NCI-H460 (cell line): ENCODE measurements around the gene AP3D1. TPM values are rescaled to one million over a fixed set of nuclear protein-coding genes. Genes with fewer than 3 reads are reported as not detected.
"Not testable (repeated sequence)": the region's sequence is repeated elsewhere in the genome, so short reads cannot be mapped to it uniquely, and the experiment has no call there.

ENCODE experiments used
- DNase-seq: peaks from one replicate; pipeline ENCODE4 v3.0.0-alpha.2; 2016; ENCODE audit warnings: low read depth; ENCODE audit errors: extremely low read depth
- total RNA-seq: library from RNA; depleted of rRNA; stranded (reverse); fragments of >200 nt; shearing (Covaris generic); gene quantifications from 2 replicates; pipeline ENCODE4 v1.2.3, GENCODE V29; 2014

The AP3D1 gene
- total RNA-seq, 1 experiment from 2014 or later, result 67.6 TPM

DNA sequence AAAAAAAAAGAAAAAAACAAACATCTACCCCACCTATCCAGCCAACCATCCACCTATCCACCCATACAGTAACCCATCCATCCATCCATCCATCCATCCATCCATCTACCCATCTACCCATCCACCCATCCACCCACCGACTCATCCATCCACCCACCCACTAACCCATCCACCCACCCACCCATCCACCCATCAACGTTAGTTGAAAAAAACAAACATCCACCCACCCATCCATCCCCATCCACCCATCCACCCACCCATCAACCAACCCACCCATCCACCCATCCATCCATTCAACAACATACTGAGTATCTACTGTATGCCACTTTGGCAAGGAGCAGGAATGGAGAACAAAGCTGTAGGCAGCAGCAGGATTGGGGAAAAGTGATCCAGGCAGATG, 6.1 kb upstream of the AP3D1 start:
- no peak for DNase-seq

DNA sequence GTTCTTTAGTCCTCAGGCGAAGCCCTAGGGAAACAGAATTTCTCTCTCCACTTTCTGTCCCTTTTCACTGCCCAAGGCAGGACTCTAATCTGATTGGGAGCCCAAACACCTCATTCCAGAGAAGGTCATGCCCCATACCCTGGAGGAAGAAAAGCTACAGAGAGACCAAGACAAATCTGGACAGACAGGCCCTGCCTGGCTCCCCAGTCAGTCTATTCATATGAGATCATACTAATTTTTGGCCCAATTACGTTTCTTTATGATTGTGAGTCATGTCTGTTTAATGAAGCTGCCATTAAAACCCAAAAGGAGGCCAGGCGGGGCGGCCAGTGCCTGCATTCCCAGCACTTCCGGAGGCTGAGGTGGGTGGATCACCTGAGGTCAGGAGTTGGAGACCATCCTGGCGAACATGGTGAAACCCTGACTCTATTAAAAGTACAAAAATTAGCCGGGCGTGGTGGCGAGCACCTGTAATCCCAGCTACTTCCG, 3.3 kb upstream of the AP3D1 start:
- no peak for DNase-seq

DNA sequence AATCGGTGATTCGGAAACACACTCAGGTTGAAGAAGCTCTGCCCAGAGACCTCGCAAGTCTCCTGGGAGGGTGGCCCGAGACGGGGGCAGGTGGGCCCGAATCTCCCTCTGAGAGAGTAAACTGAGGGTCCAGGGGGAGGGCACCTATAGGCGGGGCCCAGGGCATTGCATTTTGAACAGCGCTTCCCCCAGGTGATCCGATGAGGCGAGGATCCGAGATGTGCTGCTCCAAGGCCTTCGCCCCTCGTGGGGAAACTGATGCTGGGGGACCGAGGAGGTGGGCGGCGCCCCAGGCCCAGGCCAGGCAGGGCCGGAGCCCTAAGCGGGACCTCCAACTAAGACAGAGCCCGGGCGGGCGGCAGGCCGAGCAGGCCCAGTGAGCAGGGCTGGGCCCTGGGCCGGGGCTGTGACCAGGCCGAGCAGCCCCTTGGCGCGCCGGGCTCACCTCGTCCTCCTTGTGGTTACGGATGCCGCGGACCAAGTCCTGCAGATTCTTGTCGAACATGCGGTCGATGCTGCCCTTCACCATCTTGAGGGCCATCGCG, 500 bp downstream of the AP3D1 start:
- no peak for DNase-seq

DNA sequence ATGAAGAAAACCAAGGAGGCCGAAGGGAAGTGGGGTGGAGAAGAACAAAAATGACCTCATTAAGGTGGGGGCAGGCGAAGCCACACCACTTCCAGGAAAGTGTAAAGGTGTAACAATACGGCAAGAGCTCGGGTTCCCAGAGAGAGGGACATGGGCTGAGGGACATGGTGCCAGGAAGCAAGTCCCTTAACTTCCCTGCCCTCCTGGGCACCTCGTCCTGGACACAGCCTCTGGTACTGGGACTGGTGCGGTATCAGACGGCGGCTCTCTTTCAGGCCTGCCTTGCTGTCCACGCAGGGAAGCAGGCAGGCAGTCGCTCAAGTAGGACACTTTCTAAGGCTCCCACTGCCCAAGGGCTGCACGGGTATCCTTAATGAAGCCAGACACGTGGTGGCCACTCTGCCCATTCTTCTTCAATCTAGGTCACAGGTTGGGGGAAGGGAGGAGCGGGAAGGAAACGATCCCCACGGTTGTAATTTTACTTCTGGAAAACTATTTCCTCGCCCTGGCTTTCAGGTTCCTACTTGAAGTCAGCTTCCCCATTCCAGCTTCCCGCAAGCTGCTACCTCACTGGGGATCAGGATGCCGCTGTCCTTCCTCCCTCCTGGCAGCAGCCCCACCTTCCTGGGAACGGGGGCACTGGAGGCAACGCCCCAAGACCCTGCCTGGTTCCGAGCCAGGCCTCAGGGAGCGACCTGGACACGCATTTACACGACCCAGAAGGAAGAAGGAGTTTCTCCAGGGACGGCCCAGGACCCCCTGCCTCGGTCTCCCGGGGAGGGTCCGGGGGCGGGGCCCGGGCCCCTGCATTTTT, 1.2 kb downstream of the AP3D1 start:
- no peak for DNase-seq

DNA sequence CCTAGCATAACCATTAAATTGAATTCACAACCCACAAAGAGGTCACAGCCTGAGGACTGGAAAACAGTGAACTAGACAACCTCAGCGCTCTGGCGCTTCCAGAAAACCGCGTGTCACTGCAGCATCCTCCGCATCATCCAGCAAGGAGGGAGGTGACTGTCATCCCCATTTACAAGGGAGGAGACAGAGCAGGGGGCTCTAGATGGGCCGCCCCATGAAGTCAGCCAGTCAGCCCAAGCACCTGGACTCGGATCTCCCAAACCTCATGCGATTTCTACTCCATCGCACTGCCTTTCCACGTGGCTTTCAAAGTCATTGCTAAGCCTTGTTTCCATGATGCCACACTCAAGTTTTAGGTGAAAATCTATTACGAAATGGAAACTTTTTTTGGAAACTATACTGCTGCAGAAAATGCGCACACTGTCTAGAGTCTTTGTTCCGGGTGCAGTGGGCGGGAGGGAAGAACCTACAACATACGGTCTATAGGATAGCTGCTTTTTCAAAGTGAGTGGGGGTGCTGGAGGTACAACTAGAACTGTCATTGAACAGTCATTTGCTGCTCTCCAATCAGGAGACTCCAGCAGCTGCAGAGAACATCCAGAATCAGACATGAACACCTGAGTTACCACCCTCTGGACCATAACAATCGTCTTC, 2.8 kb downstream of the AP3D1 start:
- DNase-seq, result no peak

DNA sequence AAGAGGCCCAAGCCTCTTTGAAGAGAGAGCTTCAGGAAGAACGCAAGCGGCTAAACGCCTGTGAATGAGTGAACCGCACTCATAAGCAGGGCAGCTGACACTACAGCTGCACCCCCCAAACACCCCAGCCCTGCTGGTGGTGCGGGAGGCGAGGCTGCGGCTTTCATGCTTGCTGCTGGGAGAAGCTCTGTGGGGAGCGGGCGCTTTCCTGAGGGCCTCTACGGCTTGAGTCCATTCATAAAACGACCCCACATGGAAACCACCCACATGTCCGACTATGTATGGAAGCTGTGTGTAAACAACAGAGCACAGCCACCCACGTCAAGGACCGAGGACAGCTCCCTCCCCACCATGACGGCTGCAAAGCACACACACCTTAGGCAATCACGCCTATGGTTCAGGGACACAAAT, 5.5 kb downstream of the AP3D1 start:
- no peak for DNase-seq

DNA sequence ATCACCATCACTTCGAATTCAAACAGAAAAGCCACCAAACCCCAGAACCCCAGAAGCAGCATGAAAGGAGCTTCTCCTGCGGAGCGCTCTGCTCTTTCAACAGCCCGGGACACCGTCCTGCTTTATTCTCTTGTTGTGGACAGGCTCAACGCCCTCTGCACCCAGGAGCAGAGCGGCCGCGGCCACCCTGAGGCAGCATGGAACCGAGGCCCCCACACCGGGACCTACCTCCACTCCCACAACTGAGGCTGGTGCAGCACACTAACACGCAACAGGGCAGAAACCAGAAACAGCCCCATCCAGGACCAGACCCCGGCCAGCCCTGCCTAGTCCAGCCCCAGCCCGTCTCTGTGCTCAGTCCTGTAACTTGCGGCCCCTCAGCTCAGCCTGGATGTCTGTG, 7.2 kb downstream of the AP3D1 start:
- no peak for DNase-seq

DNA sequence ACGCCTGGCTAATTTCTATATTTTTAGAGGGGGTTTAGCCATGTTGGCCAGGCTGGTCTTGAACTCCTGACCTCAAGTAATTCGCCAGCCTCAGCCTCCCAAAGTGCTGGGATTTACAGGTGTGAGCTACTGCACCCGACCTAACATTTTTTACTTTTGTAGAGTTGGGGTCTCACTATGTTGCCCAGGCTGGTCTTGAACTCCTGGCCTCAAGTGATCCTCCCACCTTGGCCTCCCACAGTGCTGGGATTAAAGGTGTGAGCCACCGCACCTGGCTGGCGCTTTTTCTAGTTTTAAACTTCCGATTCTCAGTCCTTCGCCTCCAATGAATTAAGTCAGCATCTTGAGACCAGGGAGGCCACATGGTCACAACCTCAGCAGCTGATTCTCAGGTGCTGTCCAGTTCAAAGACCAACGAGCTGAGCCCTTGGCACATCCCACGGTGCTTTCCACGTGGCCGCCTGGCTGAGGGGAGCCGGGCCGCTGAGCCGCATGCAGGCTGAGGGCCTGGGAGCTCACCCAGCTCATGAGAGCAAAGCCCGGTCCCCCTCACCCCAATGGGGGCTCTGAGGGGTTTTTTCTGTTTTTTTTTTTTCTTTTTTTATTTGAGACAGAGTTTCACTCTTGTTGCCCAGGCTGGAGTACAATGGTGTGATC, 9.1 kb downstream of the AP3D1 start:
- no peak for DNase-seq

DNA sequence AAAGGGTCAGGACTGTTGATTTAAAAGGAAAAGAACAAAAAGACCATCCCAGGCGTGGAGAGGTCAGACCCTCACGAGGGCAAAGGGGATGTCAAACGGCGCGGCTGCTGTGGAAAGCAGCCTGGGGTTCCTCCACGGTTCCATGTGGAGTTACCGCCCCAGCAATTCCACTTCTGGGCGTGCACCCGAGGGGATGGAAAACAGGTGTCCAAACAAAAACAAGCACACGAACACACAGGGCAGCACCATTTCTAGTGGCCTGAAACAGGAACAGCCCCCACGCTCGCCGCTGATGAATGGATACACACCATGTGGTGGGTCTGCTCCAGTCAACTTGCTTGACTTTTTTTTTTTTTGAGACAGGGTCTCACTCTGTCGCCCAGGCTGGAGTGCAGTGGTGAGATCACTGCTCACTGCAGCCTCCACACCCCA, 11.2 kb downstream of the AP3D1 start:
- no peak for DNase-seq

DNA sequence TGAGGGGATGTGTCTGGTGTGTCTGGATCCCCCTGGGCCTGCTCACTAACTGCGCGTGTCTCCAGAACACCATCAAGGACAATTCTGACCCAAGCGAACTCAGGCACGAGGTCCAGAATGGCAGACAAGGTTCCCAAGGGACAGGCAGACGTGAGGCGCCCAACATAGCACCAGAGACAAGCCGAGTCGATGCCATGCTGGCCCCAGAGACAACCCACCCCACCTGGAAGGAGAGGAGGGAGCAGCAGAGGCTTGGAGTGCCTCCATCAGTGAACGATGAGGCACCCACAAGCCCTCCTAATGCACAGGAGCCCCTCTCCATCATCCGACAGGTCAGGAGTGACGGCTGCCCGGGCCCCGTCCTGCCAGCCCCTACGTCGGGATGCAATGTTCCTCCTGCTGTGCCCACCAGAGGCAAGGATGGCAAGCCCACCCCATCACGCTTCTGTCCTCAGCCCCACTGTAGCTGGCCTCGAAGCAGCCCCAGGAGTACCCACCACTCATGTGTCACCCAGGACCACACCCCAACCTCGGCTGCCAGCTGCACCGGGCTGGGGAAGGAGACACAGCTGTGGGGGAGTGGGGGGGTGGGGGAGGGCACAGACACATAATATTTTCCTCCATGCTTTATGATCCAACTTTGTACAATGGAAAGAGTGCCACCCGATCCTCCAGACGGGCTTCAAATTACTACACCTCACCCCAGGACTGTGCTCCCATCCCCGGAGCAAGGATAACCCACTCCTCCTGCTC, 11.8 kb downstream of the AP3D1 start:
- no peak for DNase-seq

DNA sequence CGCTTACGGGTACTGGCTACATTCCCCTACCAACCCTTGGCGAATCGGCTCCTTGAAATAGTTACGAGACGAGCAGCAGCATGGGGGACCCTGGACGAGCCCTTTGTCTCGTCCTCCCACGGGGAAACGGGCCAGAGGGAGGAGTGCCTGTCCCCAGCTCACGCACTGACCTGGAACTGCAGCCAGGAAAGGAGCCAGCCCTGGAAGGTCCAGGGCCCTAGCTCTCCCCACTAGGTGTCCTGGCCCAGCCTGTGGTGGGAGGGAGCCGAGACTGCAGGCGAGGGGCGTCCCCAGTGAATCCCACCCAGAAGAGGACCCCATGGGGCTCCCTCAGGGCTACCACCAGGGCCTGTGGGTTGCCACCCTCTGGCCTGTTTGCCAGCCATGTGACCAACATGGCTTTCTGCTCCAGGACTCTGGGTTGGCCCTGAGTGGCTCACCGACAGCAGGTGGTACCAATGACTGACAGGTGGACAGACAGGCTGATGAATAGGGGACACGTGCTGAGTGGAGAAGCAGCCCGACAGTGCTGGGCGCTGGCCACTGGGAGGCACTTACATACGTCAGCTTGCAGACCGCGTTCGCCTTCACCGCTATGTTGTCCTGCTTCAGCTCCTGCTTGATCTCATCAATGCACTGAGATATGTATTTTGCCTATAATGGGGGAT, 13.2 kb downstream of the AP3D1 start:
- no peak for DNase-seq

DNA sequence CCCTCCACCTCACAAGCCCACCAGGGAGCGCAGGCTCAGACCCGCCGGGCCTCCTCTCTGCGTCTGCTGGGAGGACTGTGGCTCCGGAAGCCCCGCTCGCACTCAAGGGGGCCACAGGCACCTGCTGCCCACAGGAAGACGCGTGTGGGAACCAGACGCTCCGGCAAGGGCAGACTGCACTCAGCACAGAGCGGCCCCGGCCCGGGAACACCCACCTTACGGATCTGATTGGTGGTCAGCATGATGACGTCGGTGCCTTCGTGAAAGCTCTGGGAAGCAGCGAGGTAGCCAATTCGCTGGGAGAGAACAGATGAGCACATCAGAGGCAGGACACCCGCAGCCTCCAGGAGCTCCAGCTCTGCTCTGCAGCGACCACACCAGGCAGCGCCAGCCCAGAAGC, 14.6 kb downstream of the AP3D1 start:
- no peak for DNase-seq

DNA sequence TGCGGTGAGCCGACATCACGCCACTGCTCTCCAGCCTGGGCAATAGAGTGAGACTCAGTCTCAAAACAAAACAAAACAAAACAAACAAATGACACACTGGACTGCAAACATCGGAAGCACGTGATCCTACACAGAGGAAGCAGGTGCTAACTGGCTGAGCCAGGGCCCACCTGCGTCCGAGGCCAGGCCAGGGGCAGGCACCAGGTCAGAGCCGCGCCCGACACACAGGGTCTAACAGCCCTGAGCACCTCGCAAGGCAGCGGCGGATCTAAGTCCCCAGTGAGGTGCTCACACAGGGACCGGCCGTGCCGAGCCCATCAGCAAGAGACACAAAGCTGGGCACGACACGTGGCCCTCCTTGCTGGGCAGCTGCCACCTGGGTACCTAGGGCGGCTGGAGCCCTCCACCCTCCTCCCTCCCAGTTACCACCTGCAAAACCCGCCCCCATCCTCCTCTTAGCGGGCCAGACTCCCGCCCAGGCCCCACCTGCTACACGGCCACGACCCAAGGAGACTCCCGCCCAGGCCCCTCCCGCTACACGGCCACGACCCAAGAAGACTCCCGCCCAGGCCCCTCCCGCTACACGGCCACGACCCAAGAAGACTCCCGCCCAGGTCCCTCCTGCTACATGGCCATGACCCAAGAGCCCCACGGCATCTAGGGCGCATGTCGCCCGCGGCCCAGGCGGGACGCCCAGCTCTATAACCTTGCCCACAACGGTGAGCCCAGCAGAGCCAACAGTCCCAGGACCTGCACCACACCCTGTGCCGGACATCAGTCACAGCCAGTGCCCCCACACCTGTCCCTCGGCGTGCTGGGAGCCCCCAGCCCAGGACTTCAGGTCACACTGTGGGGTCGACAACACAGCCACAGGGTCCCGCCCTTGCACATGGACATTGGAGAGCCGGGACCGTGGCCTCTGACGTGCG, 15.6 kb downstream of the AP3D1 start:
- DNase-seq, result no peak

DNA sequence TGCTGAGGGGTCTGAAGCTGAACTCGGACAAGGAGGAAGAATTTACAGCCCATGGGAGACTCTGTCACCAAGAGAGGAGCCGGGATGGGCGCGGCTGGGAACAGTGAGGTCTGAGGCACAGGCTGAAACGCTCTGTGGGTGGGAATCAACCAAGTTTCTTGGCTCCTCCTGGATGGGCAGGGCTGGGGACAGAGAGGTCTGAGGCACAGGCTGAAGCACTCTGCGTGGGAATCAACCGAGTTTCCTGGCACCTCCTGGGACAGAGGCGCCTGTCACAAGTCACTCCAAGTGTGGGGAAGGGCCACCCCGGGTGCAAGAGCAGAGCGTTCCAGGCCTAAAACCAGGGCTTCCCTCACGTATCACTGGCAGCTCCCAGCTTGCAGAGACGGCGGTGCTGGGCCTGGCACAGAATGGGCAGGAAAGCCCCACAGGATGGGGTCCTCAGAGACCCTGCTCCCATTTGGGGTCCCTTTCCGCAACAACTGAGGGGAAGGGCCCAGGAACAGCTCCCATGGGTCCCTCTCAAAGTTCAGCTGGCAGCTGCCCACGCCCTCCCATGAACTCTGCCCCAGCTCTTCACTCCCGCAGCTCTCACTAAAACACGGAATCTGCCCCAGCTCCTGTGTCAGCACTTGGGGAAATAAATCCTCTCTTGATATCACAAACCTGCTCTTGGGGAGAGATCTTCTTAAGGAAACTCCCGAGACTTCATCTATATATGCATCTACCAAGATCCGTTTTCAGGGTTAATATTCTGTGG, 18.5 kb downstream of the AP3D1 start:
- no peak for DNase-seq

DNA sequence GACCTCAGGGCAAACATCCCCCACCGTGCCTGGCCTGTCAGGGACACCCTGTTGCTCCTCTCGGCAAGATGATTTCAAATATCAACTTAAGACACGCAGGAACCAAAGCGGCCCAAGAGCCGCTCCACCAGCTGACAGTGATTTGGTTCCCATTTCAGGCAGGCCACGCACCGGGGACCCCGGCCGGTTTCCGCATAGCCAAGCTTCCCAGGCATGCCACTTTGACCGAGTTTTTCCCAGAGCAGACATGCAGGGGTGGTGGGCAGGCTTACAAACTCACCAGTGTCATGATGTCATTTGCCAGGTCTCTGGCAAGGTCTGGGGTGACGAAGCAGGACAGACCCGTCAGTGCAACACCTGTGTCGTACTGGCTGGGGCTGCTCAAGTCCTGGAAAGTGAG, 19.2 kb downstream of the AP3D1 start:
- DNase-seq, result no peak

DNA sequence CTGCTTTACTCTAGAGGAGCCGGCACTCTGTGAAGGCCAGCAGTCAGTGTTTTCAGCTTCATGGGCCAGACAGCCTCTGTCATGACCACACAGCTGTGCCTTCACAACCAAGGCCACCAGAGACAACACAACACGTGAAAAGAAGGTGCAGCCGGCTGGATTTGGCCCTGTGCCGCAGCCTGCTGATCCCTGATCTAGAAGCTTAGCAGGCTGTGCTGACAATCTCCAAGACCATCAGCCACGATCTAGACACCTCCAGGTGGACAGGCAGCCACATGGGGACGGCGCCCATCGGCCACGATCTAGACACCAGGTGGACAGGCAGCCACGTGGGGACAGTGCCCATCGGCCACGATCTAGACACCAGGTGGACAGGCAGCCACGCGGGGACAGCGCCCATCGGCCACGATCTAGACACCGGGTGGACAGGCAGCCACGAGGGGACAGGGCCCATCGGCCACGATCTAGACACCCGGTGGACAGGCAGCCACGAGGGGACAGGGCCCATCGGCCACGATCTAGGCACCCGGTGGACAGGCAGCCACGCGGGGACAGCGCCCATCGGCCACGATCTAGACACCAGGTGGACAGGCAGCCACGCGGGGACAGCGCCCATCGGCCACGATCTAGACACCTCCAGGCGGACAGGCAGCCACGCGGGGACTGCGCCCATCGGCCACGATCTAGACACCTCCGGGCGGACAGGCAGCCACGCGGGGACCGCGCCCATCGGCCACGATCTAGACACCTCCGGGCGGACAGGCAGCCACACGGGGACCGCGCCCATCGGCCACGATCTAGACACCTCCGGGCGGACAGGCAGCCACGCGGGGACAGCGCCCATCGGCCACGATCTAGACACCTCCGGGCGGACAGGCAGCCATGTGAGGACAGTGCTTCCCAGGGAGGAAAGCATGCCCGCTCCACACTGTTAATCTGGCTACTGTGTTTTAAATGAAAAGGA, 20.1 kb downstream of the AP3D1 start:
- not testable (repeated sequence) for DNase-seq
